Neural progenitor cell (in vitro differentiated cells): ENCODE results near the gene RNF181. TPM values are rescaled to one million over a fixed set of nuclear protein-coding genes. Genes with fewer than 3 reads are reported as not detected.

Experiments
- DNase-seq: peaks from one replicate; pipeline ENCODE4 v3.0.0-alpha.2; 2016; ENCODE audit warnings: low spot score
- H2AFZ ChIP-seq: fragments of 200-600 bp; sonication (generic); replicated peaks from 2 replicates; pipeline ENCODE4 v1.6.1; 2016; ENCODE audit warnings: antibody characterized with exemption
- H3F3A ChIP-seq: fragments of 200-600 bp; sonication (generic); 2 replicates; pipeline ENCODE4 v1.6.1; 2016; ENCODE audit warnings: antibody characterized with exemption, low read depth
- H3K27ac ChIP-seq: fragments of 200-600 bp; sonication (generic); 2 replicates; pipeline ENCODE4 v1.5.1; 2016; ENCODE audit warnings: mild to moderate bottlenecking
- H3K27me3 ChIP-seq: fragments of 200-600 bp; sonication (generic); 2 replicates; pipeline ENCODE4 v1.6.1; 2016; ENCODE audit warnings: mild to moderate bottlenecking, moderate library complexity
- H3K36me3 ChIP-seq: fragments of 200-600 bp; sonication (generic); 2 replicates; pipeline ENCODE4 v1.5.1; 2016
- H3K4me1 ChIP-seq: fragments of 200-600 bp; sonication (generic); 2 replicates; pipeline ENCODE4 v1.6.1; 2016; ENCODE audit warnings: mixed run types
- H3K4me2 ChIP-seq: fragments of 200-600 bp; sonication (generic); 2 replicates; pipeline ENCODE4 v1.6.1; 2016
- H3K4me3 ChIP-seq: fragments of 200-600 bp; sonication (generic); 2 replicates; pipeline ENCODE4 v1.5.1; 2016
- H3K79me2 ChIP-seq: fragments of 200-600 bp; sonication (generic); 2 replicates; pipeline ENCODE4 v1.6.1; 2016; ENCODE audit warnings: low read depth
- H3K9ac ChIP-seq: fragments of 200-600 bp; sonication (generic); 2 replicates; pipeline ENCODE4 v1.6.1; 2016
- H3K9me3 ChIP-seq: fragments of 200-600 bp; sonication (generic); 2 replicates; pipeline ENCODE4 v1.5.1; 2016; ENCODE audit warnings: low read depth
- H4K20me1 ChIP-seq: fragments of 200-600 bp; sonication (generic); 2 replicates; pipeline ENCODE4 v1.6.1; 2016; ENCODE audit warnings: low read depth
- H3K27ac Mint-ChIP-seq: 3 replicates; pipeline ENCODE4 v1.8.0; 2021; ENCODE audit warnings: mixed read lengths
- H3K27me3 Mint-ChIP-seq: 2 replicates; pipeline ENCODE4 v1.8.0; 2022; ENCODE audit warnings: low read depth, mild to moderate bottlenecking, inconsistent platforms, moderate library complexity, mixed read lengths; ENCODE audit not compliant: insufficient read depth
- H3K36me3 Mint-ChIP-seq: 3 replicates; pipeline ENCODE4 v1.8.0; 2021; ENCODE audit warnings: mixed read lengths
- H3K4me1 Mint-ChIP-seq: 3 replicates; pipeline ENCODE4 v1.8.0; 2021; ENCODE audit warnings: mixed read lengths
- H3K4me3 Mint-ChIP-seq: 3 replicates; pipeline ENCODE4 v1.8.0; 2021; ENCODE audit warnings: mild to moderate bottlenecking, moderate library complexity, mixed read lengths
- H3K9me3 Mint-ChIP-seq: 3 replicates; pipeline ENCODE4 v1.8.0; 2020; ENCODE audit warnings: mixed read lengths
- CTCF ChIP-seq: fragments of 200-600 bp; sonication (generic); IDR thresholded peaks from 2 replicates; pipeline ENCODE4 v1.5.1; 2017; ENCODE audit warnings: antibody characterized with exemption, mild to moderate bottlenecking
- EZH2 ChIP-seq: fragments of 200-600 bp; sonication (generic); IDR thresholded peaks from 2 replicates; pipeline ENCODE4 v1.6.1; 2017; ENCODE audit warnings: antibody characterized with exemption, mild to moderate bottlenecking, moderate library complexity
- EZH2phosphoT487 ChIP-seq: fragments of 200-600 bp; sonication (generic); IDR thresholded peaks from 2 replicates; pipeline ENCODE4 v1.6.1; 2017; ENCODE audit warnings: antibody characterized with exemption
- total RNA-seq: library from RNA; depleted of rRNA; stranded (reverse); fragments of >200 nt; gene quantifications from 2 replicates; pipeline ENCODE4 v1.2.3, GENCODE V29; 2015; ENCODE audit warnings: low replicate concordance

Gene RNF181
- total RNA-seq, 1 donor from 2014 or later: 81.3 TPM

DNA sequence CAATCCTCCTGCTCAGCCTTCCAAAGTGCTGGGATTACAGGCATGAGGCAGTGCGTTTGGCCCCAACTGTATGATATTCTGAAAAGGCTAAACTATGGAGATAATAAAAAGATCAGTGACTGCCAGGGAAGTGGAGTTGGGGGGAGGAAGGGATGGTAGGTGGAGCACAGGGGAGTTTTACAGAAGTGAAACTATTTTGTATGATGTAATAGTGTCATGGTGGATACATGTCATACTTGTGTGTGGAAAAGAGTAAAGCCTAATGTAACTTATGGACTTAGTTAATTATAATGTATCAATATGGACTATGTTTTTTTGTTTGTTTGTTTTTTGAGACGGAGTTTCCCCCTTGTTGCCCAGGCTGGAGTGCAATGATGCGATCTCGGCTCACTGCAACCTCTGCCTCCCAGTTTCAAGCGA is 31.4 kb upstream of the RNF181 start:
- H2AFZ ChIP-seq: no peak overlapping the region
- DNase-seq: no peak
- H3K9me3 ChIP-seq: no peaks in the 10 kb centered on the region
- no peak for TF ChIP-seq EZH2
- no peak for TF ChIP-seq EZH2phosphoT487
- TF ChIP-seq CTCF: no peak
- no peaks in the 10 kb centered on the region for H3F3A ChIP-seq
- no peak overlapping the region for H3K27ac ChIP-seq
- H3K36me3 Mint-ChIP-seq: no peaks in the 10 kb centered on the region
- H3K9ac ChIP-seq: no peak overlapping the region
- H3K9me3 Mint-ChIP-seq: no peaks in the 10 kb centered on the region
- peaks cover 19% of the 10 kb centered on the region for H3K79me2 ChIP-seq
- peaks cover 47% of the 10 kb centered on the region for H3K27me3 ChIP-seq
- peaks cover 17% of the 10 kb centered on the region for H3K27me3 Mint-ChIP-seq
- no peaks in the 10 kb centered on the region for H4K20me1 ChIP-seq
- H3K4me3 ChIP-seq: no peak overlapping the region
- no peak overlapping the region for H3K4me2 ChIP-seq
- no peaks in the 10 kb centered on the region for H3K4me1 ChIP-seq
- H3K27ac Mint-ChIP-seq: peak overlapping the region; percentile 18
- no peaks in the 10 kb centered on the region for H3K36me3 ChIP-seq
- peak overlapping the region; percentile 16 for H3K4me3 Mint-ChIP-seq
- H3K4me1 Mint-ChIP-seq: peaks cover 20% of the 10 kb centered on the region

DNA sequence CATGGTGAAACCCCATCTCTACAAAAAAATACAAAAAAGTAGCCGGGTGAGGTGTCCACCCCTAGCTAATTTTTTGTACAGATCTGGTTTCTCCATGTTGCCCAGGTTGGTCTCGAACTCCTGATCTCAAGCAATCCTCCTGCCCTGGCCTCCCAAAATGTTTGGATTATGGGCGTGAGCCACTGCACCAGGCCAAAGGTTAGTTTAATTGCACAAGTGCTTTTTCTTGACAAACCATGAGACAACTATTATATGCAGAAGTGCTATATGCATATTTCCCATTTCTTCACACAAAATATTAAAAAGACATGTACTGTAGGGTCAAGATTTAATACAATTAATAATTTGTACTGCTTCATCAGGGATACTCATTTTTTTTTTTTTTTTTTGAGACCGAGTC is 29.3 kb upstream of the RNF181 start:
- Histone ChIP-seq H3K4me2 (no peak overlapping the region), H3K9ac (no peak overlapping the region), H3K27ac (no peak overlapping the region), H3K4me3 (no peak overlapping the region), H3K79me2 (no peaks in the 10 kb centered on the region), H4K20me1 (no peaks in the 10 kb centered on the region), H3K36me3 (no peaks in the 10 kb centered on the region), H3F3A (no peaks in the 10 kb centered on the region), H3K27me3 (peaks cover 68% of the 10 kb centered on the region), H3K9me3 (no peaks in the 10 kb centered on the region), H2AFZ (no peak overlapping the region), H3K4me1 (no peaks in the 10 kb centered on the region)
- Mint-ChIP-seq H3K36me3 (no peaks in the 10 kb centered on the region), H3K9me3 (no peaks in the 10 kb centered on the region), H3K27ac (no peak overlapping the region), H3K4me1 (peaks cover 4% of the 10 kb centered on the region), H3K27me3 (peaks cover 21% of the 10 kb centered on the region), H3K4me3 (no peak overlapping the region)
- TF ChIP-seq EZH2phosphoT487 (no peak), CTCF (no peak), EZH2 (no peak)
- DNase-seq: no peak

DNA sequence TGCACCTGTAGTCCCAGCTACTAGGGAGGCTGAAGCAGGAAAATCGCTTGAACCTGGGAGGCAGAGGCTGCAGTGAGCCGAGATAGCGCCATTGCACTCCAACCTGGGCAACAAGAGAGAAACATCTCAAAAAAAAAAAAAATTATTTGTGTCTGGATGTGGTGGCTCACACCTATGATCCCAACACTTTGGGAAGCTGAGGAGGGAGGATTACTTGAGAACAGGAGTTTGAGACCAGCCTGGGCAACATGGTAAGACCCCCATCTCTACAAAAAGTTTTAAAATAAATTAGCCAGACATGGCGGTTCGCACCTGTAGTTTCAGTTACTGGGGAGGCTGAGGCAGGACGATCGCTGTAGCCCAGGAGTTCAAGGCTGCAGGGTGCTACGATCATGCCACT is 19.8 kb upstream of the RNF181 start:
- Mint-ChIP-seq H3K27ac (no peak overlapping the region), H3K4me1 (peaks cover 42% of the 10 kb centered on the region), H3K27me3 (peaks cover 11% of the 10 kb centered on the region), H3K9me3 (no peaks in the 10 kb centered on the region), H3K4me3 (no peak overlapping the region), H3K36me3 (no peaks in the 10 kb centered on the region)
- Histone ChIP-seq H3K36me3 (no peaks in the 10 kb centered on the region), H3K9ac (no peak overlapping the region), H3K4me2 (no peak overlapping the region), H3K27me3 (peaks cover 98% of the 10 kb centered on the region), H3K4me3 (no peak overlapping the region), H4K20me1 (no peaks in the 10 kb centered on the region), H2AFZ (no peak overlapping the region), H3K27ac (no peak overlapping the region), H3F3A (peaks cover 17% of the 10 kb centered on the region), H3K79me2 (no peaks in the 10 kb centered on the region), H3K9me3 (no peaks in the 10 kb centered on the region), H3K4me1 (peaks cover 34% of the 10 kb centered on the region)
- TF ChIP-seq EZH2: no peak
- no peak for TF ChIP-seq CTCF
- TF ChIP-seq EZH2phosphoT487: no peak
- no peak for DNase-seq
